T-helper 2 cell treated with Interferon-gamma antibody and Interleukin-4, amounts not matched to agents 5 μg/mL and 100 μg/mL, for 36 hours (primary cell): ENCODE measurements around the gene DCLK3.

Experiments used
- DNase-seq: peaks from one replicate; pipeline ENCODE4 v3.0.0; 2021; ENCODE audit warnings: low spot score
- H3K27ac Mint-ChIP-seq: one replicate; pipeline ENCODE4 v1.8.0; 2021; ENCODE audit warnings: mild to moderate bottlenecking, mixed read lengths
- H3K27me3 Mint-ChIP-seq: one replicate; pipeline ENCODE4 v1.8.0; 2021; ENCODE audit warnings: low read depth, mixed read lengths
- H3K36me3 Mint-ChIP-seq: one replicate; pipeline ENCODE4 v1.8.0; 2021; ENCODE audit warnings: low read depth, mixed read lengths
- H3K4me1 Mint-ChIP-seq: one replicate; pipeline ENCODE4 v1.8.0; 2021; ENCODE audit warnings: low read depth, mixed read lengths
- H3K4me3 Mint-ChIP-seq: one replicate; pipeline ENCODE4 v1.8.0; 2022; ENCODE audit warnings: mild to moderate bottlenecking, moderate library complexity, mixed read lengths
- H3K9me3 Mint-ChIP-seq: one replicate; pipeline ENCODE4 v1.8.0; 2021; ENCODE audit warnings: mixed read lengths

Gene DCLK3

DNA sequence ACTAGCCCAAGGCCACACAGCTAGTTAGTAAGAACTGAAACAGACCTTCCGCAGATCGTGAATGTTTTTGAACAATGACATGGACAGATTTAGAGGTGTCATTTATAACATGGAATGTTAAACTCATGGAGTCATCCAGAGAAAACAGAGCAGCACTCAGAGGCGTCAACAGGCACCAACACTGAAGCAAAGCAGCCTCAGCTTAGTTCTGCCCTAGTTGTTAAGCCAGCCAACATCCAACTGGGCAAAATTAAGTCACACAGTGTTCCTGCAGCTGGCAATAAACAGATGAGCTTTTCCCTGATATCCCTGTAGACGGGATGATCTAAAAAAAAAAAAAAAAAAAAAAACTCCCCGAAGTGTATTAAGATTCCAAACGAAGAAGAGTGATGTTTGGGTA is 13.6 kb downstream of the DCLK3 start:
- peaks cover 21% of the 10 kb centered on the region for H3K27me3 Mint-ChIP-seq
- no peaks in the 10 kb centered on the region for H3K9me3 Mint-ChIP-seq
- H3K4me1 Mint-ChIP-seq = no peaks in the 10 kb centered on the region
- H3K4me3 Mint-ChIP-seq = no peak overlapping the region
- DNase-seq = no peak
- no peak overlapping the region for H3K27ac Mint-ChIP-seq
- H3K36me3 Mint-ChIP-seq = no peaks in the 10 kb centered on the region

DNA sequence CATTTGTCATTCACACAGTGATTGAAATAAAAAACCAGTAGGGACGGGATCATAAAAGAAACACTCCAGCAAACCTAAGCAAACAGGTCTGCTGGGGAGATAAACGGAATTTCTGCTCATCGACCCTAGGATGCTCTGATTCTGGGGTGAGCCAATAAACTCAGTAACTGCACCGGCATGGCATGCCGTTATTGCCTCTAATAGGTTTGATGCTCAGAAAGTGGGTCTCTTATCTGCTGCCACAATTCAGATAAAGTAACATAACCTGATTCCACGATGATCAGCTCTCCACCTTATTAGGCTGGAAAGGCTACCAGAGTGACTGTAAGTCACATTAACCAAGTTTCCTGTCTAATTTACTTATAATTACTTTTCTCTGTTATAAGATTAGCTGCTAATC is 19.6 kb downstream of the DCLK3 start:
- no peak overlapping the region for H3K4me3 Mint-ChIP-seq
- H3K27me3 Mint-ChIP-seq = peaks cover 25% of the 10 kb centered on the region
- no peak overlapping the region for H3K27ac Mint-ChIP-seq
- H3K9me3 Mint-ChIP-seq = no peaks in the 10 kb centered on the region
- H3K4me1 Mint-ChIP-seq = peaks cover 2% of the 10 kb centered on the region
- H3K36me3 Mint-ChIP-seq = no peaks in the 10 kb centered on the region
- DNase-seq = no peak

DNA sequence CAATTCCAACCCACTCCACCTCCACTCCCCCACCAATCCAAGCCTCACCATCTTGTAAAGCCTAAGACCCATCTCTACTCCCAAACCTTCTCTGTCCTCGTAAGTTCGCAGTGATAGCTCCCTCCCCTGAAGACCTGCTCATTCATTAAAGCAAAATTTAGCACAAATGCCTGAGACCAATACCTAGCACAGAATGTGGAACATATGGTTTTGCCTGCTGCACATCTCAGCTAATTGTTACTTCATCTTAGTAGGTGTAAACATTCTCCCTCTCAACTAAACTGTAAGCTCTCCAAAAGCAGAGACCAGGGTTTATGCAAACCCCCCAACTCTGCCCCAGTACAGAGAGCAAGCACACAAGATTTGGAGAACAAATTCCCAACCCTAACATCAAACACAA is 20.5 kb downstream of the DCLK3 start:
- peaks cover 2% of the 10 kb centered on the region for H3K4me1 Mint-ChIP-seq
- H3K27ac Mint-ChIP-seq = no peak overlapping the region
- H3K9me3 Mint-ChIP-seq = no peaks in the 10 kb centered on the region
- H3K4me3 Mint-ChIP-seq = no peak overlapping the region
- peaks cover 25% of the 10 kb centered on the region for H3K27me3 Mint-ChIP-seq
- no peaks in the 10 kb centered on the region for H3K36me3 Mint-ChIP-seq
- no peak for DNase-seq

DNA sequence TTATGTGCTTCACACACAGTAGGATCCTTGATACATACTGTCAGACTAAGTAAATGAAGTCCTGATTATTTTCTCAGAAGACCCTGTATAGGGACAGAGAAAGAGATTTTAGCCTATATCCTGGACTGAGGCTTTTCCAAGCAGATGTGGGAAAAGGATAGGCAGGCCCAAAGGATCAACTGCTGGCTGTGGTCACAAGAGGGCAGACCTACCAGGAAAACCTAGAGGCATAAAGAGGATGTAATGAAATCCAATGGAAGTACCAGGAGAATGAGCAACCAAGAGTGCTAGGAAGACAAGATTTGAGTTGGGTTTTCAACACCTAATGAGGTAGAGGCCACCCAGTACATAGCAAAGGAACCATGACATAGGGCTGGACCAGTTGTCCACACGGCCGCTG is 23.1 kb downstream of the DCLK3 start:
- Mint-ChIP-seq H3K27ac (no peak overlapping the region), H3K9me3 (no peaks in the 10 kb centered on the region), H3K4me3 (no peak overlapping the region), H3K36me3 (no peaks in the 10 kb centered on the region), H3K4me1 (peaks cover 2% of the 10 kb centered on the region), H3K27me3 (peaks cover 24% of the 10 kb centered on the region)
- DNase-seq = no peak

DNA sequence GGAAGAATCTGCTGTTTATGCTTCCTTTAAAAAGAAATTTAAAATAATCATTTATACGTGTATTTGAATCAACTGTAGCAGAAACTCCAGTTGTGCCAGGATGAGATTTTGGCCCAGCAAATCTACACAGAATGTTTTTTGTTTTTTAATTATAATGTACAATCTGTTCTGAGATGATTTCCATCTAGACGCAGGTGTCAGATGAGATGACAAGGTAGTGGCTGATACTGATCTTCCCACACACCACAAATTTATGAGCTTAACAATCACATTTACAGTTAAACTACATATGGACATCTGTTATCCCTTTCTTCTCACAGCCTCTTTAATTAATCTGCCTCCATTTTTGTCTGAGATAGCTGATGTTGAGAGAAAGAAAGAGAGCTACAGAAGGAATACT is 23.6 kb downstream of the DCLK3 start:
- Mint-ChIP-seq H3K27me3 (peaks cover 23% of the 10 kb centered on the region), H3K4me3 (no peak overlapping the region), H3K27ac (no peak overlapping the region), H3K9me3 (no peaks in the 10 kb centered on the region), H3K4me1 (peaks cover 2% of the 10 kb centered on the region), H3K36me3 (no peaks in the 10 kb centered on the region)
- no peak for DNase-seq

DNA sequence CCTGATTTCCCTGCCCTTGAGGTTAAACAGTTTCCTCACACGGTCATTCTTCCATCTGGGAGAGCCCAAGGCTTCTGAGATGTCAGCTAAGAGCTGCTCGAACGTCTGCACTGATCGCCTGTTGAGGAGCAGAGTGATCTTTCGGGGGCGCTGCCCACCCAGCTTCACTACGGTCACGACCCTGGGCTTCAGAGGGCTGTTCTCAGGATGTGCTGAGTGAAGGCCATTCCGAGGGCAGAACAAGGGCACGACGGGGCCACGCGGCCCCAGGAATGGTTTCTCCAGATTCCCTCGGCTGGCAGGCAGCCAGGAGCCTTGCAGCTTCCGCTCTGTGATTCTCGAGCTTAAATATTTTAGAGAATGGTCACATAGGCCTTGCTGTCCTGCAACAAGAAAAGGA is 25.7 kb downstream of the DCLK3 start:
- no peak overlapping the region for H3K27ac Mint-ChIP-seq
- H3K36me3 Mint-ChIP-seq = no peaks in the 10 kb centered on the region
- no peak overlapping the region for H3K4me3 Mint-ChIP-seq
- peaks cover 2% of the 10 kb centered on the region for H3K4me1 Mint-ChIP-seq
- DNase-seq = no peak
- no peaks in the 10 kb centered on the region for H3K9me3 Mint-ChIP-seq
- peaks cover 17% of the 10 kb centered on the region for H3K27me3 Mint-ChIP-seq

DNA sequence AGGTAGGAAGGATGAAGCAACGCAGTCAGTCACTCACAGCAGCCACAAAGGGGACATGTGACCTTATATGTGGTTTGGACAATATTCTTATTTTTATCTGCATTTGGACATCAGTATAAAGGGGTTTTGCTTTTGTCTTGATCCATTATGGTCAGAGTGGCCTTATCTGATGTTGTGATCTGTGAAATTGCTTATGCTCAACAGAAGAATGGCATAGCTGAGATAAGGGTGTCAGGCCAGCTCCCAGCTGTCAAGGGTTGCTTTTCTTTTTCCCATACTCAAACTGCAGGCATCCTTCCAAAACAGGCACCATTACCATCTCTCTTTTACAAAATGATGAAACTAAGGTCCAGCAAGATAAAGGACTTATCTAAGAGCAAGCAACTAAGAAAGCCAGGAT is 28.1 kb downstream of the DCLK3 start:
- DNase-seq = no peak
- Mint-ChIP-seq H3K4me1 (peaks cover 2% of the 10 kb centered on the region), H3K4me3 (no peak overlapping the region), H3K9me3 (no peaks in the 10 kb centered on the region), H3K27me3 (peaks cover 12% of the 10 kb centered on the region), H3K27ac (no peak overlapping the region), H3K36me3 (no peaks in the 10 kb centered on the region)

DNA sequence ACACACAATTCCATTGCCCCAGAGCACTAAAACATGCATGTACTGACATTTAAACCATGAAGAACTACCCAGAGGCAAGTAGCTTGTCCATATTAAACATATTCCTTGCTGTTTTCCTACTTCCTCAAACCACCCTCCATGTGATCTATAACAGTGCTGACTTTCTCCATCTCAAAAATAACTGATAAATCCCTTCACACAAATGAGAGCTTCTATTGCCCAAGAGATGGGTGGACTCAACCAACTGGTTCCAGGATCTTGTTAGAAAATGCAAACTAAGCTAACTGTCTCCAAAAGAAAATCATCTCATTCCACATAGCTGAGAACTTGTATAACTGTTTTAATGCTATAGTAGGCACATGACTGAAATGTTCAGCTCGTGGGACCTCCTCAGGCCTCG is 29.6 kb downstream of the DCLK3 start:
- H3K4me3 Mint-ChIP-seq = no peak overlapping the region
- H3K4me1 Mint-ChIP-seq = no peaks in the 10 kb centered on the region
- no peaks in the 10 kb centered on the region for H3K9me3 Mint-ChIP-seq
- no peak for DNase-seq
- peaks cover 7% of the 10 kb centered on the region for H3K27me3 Mint-ChIP-seq
- H3K27ac Mint-ChIP-seq = no peak overlapping the region
- H3K36me3 Mint-ChIP-seq = no peaks in the 10 kb centered on the region

DNA sequence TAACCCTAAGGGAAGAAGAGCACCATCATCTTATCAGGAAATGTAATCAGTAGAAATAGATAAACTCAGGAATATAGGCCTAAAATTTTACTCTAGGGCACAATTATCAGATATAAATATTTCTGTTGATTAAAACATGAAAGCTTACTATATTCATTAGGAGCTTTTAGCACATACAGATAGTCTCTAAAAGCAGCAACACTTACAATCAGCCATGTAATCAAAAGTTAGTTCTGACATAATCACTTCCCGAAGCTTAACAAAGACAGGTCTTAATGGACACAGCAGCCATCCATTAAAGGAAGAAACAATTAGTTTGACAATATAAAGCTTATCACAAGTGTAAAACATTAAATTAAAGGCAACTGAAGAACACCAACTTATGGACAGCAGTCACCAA is 30.6 kb downstream of the DCLK3 start:
- Mint-ChIP-seq H3K27ac (no peak overlapping the region), H3K36me3 (no peaks in the 10 kb centered on the region), H3K9me3 (no peaks in the 10 kb centered on the region), H3K4me3 (no peak overlapping the region), H3K27me3 (peaks cover 13% of the 10 kb centered on the region), H3K4me1 (no peaks in the 10 kb centered on the region)
- DNase-seq = no peak

DNA sequence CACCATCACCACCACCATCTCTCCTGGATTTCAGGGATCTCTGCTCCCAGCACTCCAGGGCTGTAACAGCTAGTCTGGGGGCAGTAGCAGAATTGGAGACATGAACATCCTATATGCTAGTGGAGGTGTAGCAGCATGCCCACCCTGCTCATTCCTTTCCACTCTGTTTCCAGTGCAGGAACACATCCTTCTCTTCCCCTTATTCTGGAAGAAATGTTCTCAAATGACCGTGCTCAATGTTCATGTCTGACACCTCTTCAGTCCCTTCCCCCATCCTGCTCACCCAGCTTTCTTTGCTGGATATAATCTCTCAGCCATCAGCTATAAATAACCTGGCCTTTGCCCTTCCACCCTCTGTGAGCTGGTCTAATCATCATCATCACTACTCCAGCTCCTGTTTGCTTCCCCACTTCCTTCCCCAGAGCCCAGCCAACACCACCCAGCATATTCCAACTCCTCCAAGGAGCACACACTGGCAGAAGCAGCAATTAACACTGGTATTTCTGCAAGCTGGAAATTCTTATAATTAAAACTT is 31.1 kb downstream of the DCLK3 start:
- no peak for DNase-seq
- Mint-ChIP-seq H3K4me1 (no peaks in the 10 kb centered on the region), H3K27me3 (peaks cover 13% of the 10 kb centered on the region), H3K36me3 (no peaks in the 10 kb centered on the region), H3K27ac (no peak overlapping the region), H3K9me3 (no peaks in the 10 kb centered on the region), H3K4me3 (no peak overlapping the region)

DNA sequence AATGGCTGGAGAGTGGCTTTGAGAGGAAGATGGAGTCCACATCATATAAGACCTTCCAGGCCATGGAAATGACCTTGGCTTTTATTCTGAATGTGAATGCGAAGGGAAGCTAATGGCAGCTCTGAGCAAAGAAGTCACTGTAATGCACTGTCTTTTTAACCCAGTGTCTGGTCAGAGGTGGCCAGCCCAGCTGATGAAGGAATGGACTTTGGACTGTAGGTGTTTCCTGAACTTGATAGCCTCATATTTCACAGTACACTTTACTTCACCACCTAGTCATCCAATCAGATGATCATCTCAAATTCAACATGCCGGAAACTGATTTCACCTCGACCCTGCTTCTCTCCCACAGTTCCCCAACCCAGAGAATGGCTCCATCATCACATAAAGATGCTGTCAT is 33.4 kb downstream of the DCLK3 start:
- H3K36me3 Mint-ChIP-seq = no peaks in the 10 kb centered on the region
- H3K27me3 Mint-ChIP-seq = peaks cover 11% of the 10 kb centered on the region
- H3K9me3 Mint-ChIP-seq = no peaks in the 10 kb centered on the region
- H3K4me3 Mint-ChIP-seq = no peak overlapping the region
- H3K4me1 Mint-ChIP-seq = no peaks in the 10 kb centered on the region
- no peak overlapping the region for H3K27ac Mint-ChIP-seq
- DNase-seq = no peak

DNA sequence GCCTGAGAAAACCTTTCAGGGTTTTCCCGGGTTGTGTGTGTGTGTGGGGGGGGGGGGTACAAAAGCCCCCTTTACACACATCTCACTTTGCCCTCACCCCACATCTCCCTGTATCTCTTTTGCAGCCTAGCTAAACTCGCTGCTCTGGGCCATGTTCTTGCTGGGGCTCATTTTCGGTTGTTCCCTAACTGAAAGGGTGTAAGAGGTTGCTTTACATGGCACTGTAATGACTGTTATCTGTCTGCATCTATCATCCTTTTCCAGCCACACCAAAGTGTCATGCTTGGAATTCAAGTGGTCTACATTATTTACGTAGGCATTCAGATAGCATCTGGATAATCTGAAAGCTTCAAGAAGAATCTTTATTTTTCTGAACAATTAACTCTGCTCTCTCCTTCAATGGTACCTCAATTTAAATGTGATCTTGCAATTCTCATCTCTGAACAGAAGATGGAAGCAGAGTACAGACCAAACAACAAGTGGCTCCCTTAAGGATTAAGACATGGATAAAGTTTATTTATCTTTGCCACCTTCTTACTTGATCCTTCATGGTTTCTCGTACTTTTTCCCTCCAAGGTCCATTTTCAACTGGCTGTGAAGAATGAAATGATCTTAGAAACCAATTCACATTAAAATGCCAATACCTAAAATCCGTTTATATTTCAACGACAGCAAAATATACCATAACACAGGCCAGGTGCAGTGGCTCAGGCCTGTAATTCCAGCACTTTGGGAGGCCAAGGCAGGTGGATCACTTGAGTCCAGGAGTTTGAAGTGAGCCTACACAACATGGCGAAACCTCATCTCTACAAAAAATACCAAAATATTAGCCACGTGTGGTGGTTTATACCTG is 34.9 kb downstream of the DCLK3 start:
- peaks cover 14% of the 10 kb centered on the region for H3K27me3 Mint-ChIP-seq
- no peaks in the 10 kb centered on the region for H3K36me3 Mint-ChIP-seq
- no peaks in the 10 kb centered on the region for H3K9me3 Mint-ChIP-seq
- no peaks in the 10 kb centered on the region for H3K4me1 Mint-ChIP-seq
- no peak for DNase-seq
- H3K27ac Mint-ChIP-seq = no peak overlapping the region
- no peak overlapping the region for H3K4me3 Mint-ChIP-seq

DNA sequence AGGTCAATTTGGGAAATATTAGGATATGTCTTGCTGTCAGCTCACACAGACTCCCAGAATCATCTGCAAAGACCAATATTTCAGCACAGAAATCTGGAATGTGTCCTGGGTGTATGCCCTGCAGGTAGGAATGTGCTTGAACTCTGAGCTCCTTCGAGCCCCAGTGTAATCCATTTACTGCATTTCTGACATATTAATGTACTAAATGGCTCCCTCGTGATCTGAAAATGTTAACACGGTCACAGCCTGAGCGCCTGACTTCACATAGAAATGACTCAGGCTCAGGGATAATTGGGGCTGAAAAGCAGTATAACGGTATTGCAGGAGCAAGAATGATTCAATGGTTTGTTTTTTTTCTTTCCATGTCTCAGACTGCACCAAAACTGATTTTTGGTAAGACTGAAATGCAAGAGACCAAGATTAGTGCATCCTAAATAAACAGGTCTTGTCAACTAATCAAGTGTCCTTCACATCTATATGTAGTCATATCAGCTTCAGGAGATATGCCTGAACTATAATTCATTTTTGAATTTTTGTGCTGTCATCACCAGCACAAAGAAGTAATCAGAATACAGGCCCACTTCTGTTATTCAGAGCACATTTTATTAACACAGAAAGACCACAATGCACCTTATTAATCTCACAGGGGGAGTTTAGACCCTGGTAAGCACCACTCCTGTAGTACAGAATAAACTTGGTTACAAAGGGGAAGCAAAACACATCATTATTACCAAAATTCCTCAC is 49.8 kb downstream of the DCLK3 start:
- no peaks in the 10 kb centered on the region for H3K4me1 Mint-ChIP-seq
- no peaks in the 10 kb centered on the region for H3K36me3 Mint-ChIP-seq
- H3K27ac Mint-ChIP-seq = no peak overlapping the region
- no peaks in the 10 kb centered on the region for H3K27me3 Mint-ChIP-seq
- H3K9me3 Mint-ChIP-seq = no peaks in the 10 kb centered on the region
- no peak for DNase-seq
- H3K4me3 Mint-ChIP-seq = no peak overlapping the region

DNA sequence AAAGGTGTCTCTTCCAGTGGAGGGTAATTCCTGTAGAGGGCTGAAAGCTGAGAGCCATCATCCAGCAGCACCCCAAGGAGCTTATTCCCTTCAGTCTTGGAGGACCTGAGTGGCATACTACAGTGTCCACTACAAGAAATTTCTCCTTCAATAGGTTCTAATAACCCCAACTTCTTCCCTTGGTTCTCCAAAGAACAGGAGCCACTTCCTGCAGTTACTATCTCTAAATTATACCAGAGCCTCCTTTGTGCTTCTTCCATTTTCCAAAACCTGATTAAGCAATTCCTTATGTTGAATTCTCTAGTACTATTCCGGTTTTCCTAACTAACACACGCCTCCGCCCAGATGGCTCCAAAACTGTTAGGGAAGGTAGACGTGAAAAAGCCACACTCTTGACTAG is 50.4 kb downstream of the DCLK3 start:
- no peaks in the 10 kb centered on the region for H3K9me3 Mint-ChIP-seq
- no peaks in the 10 kb centered on the region for H3K4me1 Mint-ChIP-seq
- H3K27me3 Mint-ChIP-seq = no peaks in the 10 kb centered on the region
- H3K36me3 Mint-ChIP-seq = no peaks in the 10 kb centered on the region
- no peak overlapping the region for H3K4me3 Mint-ChIP-seq
- H3K27ac Mint-ChIP-seq = no peak overlapping the region
- no peak for DNase-seq
